ENCODE measurements around the gene TM4SF4.
A peak's percentile ranks its signal among the peaks of the same experiment; 100 is the strongest.

TM4SF4 gene

GRCh38 chr3:149532489-149533180, 58.1 kb downstream of the TM4SF4 start:
- no peak overlapping the region for H3K4me3 ChIP-seq (ENCODE audit: low read length)
- no peak for DNase-seq (ENCODE audit: low read depth)
- no peak for TF ChIP-seq CTCF (conservative IDR thresholded peaks at IDR 0.05; ENCODE audit: low read depth, low read length)

DNA sequence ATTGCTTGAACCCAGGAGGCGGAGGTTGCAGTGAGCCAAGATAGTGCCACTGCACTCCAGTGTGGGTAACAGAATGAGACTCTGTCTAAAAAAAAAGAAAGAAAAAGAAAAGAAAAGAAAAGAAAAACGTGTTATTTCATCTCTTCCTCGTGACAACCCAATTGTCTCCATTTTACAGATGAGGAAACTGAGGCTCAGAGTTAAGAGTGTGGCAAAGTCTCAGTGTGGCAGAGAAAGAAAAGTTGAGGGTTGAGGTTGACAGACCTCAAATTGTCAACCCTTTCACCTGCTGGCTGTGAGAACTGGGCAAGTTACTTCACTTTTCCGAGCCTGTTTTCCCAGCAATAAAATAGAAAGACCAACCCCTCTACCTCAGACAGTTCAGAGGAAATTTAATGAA, 59.6 kb downstream of the TM4SF4 start:
- no peak for TF ChIP-seq CTCF (conservative IDR thresholded peaks at IDR 0.05; ENCODE audit: low read depth, low read length)
- no peak for DNase-seq (ENCODE audit: low read depth)
- H3K4me3 ChIP-seq (ENCODE audit: low read length), result no peak overlapping the region

DNA sequence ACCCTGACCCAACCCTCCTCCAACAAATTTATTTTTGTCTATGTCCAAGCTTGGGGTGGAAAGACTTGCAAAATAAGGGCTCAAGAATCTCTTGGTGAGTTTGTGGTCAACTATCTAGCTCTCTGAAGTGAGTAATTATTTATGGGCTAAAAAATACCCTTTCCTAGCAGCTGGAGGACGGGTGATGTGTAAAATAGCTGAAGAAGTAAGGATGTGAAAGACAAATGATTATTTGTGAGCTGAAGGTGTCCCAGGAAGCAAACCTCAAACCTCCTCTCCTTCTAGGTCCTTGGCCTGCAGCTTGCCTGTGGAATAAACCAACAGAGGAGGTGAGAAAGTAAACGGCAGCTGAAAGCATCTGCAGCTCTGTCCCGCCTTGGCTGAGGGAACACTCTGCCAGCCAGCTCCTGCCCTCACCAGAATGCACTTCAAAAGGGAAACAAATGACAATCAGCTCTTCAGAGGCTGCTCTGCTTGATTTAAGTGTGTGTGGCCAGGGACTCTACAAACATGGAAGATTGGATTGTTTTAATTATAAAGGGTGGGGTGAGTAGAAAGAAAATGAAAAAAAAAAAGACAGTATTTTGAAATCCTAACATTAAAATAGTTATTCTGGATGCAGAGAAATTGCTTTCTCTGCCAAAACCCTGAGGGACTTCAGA, 60.3 kb downstream of the TM4SF4 start:
- no peak for DNase-seq (ENCODE audit: low read depth)
- no peak overlapping the region for H3K4me3 ChIP-seq (ENCODE audit: low read length)
- no peak for TF ChIP-seq CTCF (conservative IDR thresholded peaks at IDR 0.05; ENCODE audit: low read depth, low read length)

- no peak for DNase-seq (ENCODE audit: low read depth)
- TF ChIP-seq CTCF (conservative IDR thresholded peaks at IDR 0.05; ENCODE audit: low read depth, low read length), result no peak
- H3K4me3 ChIP-seq (ENCODE audit: low read length), result no peak overlapping the region
Measured at GRCh38 chr3:149535333-149535685, 60.8 kb downstream of the TM4SF4 start.

DNA sequence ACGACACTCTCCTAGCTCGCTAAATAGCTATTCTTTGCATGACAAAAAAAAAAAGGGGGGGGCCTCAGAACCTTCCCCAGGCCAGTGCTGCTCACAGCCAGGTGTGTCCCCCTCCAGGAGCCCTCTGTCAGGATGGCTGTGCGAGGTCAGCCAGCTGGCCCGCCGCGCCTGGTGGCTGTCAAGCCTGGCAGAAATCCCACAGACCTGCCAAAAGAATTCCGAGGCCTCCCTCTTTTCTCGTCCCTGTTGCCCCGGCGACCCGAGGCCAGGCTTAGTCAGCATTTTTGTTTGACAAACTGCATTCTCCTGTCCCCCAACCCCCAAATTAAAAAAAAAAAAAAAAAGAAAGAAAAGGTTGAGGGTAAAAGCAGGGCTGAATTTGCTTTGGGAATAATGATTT, 61.9 kb downstream of the TM4SF4 start:
- no peak for TF ChIP-seq CTCF (conservative IDR thresholded peaks at IDR 0.05; ENCODE audit: low read depth, low read length)
- no peak overlapping the region for H3K4me3 ChIP-seq (ENCODE audit: low read length)
- DNase-seq (ENCODE audit: low read depth), result no peak

GRCh38 chr3:149538371-149538770, 63.9 kb downstream of the TM4SF4 start:
- TF ChIP-seq CTCF (conservative IDR thresholded peaks at IDR 0.05; ENCODE audit: low read depth, low read length), result no peak
- DNase-seq (ENCODE audit: low read depth), result no peak
- H3K4me3 ChIP-seq (ENCODE audit: low read length), result no peak overlapping the region

GRCh38 chr3:149541091-149541491, 66.6 kb downstream of the TM4SF4 start:
- no peak for DNase-seq (ENCODE audit: low read depth)
- peak; percentile 41 for TF ChIP-seq CTCF (conservative IDR thresholded peaks at IDR 0.05; ENCODE audit: low read depth, low read length)
- H3K4me3 ChIP-seq (ENCODE audit: low read length), result no peak overlapping the region

All from retinal pigment epithelial cell (primary cell).